ENCODE results near the gene BBS9.

- TF ChIP-seq CTCF (conservative IDR thresholded peaks at IDR 0.05; ENCODE audit: low read length) (no peak), EZH2phosphoT487 (IDR thresholded peaks at IDR 0.05; ENCODE audit: borderline replicate concordance) (no peak)
Measured at GRCh38 chr7:33422141-33422540, 292.8 kb downstream of the BBS9 start.

Measured in Loucy (cell line).